Measurements from ENCODE around the gene SLIT2.

SLIT2 gene

DNA sequence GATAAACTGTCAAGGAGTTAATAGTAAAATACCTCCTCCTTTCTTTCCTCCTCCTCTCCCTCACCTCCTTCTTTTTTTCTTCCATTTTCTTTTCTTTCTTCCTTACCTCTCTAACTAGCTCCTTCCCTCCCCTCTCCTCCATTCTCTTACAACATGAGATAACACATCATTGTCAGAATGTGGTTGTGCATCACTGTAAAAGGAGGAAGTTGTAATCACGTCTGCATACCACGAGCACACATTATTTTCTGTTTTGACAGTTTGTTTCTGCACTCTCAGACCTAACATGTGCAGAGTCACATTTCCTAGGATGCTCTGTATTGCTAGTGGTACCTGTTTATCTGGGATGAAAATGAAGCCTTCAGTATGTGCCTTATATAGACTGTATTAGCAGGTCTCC is 9.1 kb downstream of the SLIT2 start:
- no peak overlapping the region for H3K9ac ChIP-seq
- no peaks in the 10 kb centered on the region for H3K36me3 ChIP-seq (ENCODE audit: control insufficient read depth, insufficient read depth, low read length)
- H3K4me1 ChIP-seq: no peaks in the 10 kb centered on the region
- no peaks in the 10 kb centered on the region for H3K79me2 ChIP-seq
- H3K9me3 ChIP-seq (ENCODE audit: control insufficient read depth, low read length): no peaks in the 10 kb centered on the region
- H3K4me2 ChIP-seq (ENCODE audit: low read length): no peak overlapping the region
- no peak overlapping the region for H2AFZ ChIP-seq
- no peak overlapping the region for H3K27ac ChIP-seq
- no peaks in the 10 kb centered on the region for H3K27me3 ChIP-seq (ENCODE audit: control insufficient read depth, insufficient read depth, low read length)
- H3K4me3 ChIP-seq (ENCODE audit: low read depth, low read length): no peak overlapping the region
- TF ChIP-seq, protein P1, sequence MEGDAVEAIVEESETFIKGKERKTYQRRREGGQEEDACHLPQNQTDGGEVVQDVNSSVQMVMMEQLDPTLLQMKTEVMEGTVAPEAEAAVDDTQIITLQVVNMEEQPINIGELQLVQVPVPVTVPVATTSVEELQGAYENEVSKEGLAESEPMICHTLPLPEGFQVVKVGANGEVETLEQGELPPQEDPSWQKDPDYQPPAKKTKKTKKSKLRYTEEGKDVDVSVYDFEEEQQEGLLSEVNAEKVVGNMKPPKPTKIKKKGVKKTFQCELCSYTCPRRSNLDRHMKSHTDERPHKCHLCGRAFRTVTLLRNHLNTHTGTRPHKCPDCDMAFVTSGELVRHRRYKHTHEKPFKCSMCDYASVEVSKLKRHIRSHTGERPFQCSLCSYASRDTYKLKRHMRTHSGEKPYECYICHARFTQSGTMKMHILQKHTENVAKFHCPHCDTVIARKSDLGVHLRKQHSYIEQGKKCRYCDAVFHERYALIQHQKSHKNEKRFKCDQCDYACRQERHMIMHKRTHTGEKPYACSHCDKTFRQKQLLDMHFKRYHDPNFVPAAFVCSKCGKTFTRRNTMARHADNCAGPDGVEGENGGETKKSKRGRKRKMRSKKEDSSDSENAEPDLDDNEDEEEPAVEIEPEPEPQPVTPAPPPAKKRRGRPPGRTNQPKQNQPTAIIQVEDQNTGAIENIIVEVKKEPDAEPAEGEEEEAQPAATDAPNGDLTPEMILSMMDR (IDR thresholded peaks at IDR 0.05): no peak

DNA sequence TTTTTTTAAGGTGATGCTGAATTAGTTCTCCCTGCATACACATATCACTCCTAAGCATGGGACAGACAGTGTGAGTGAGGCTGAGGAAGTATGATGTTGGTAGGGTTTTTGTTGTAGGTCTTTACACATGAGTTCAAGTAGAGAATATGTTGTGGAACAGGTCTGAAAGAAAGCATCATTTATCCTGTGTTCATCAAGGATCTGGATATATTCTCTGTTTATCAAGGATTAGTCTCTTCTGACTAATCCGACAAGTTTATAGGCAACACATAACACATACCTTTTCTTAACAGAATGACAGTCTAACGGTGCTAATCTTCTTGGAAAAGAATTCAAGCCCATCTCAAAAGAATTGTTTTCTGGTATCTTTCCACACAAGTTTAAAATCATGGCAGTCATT is 10.5 kb downstream of the SLIT2 start:
- no peaks in the 10 kb centered on the region for H3K36me3 ChIP-seq (ENCODE audit: control insufficient read depth, insufficient read depth, low read length)
- TF ChIP-seq, protein P1 (IDR thresholded peaks at IDR 0.05): no peak

DNA sequence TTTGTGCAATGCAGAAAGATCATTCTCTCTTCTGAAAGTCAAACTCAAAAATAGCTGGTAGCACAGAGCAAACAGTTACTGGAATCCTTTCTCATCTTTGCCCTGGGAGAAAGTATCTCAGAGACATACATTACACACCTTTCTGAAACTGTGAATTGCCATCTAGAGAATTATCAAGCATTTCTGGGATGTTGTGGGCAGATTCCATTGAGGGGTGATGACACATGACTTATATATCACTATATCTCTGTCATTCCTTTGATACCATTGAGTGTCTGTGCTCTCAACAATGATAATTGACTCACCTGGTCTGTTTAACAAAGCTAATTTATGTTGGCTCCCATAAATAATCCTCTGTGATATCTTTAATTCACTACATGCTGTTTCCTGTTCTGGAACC is 13.0 kb downstream of the SLIT2 start:
- Histone ChIP-seq H3K4me2 (ENCODE audit: low read length) (no peak overlapping the region), H2AFZ (no peak overlapping the region), H3K9me3 (ENCODE audit: control insufficient read depth, low read length) (no peaks in the 10 kb centered on the region), H3K27ac (no peak overlapping the region), H3K27me3 (ENCODE audit: control insufficient read depth, insufficient read depth, low read length) (no peaks in the 10 kb centered on the region), H3K79me2 (no peaks in the 10 kb centered on the region), H3K4me1 (no peaks in the 10 kb centered on the region), H3K36me3 (ENCODE audit: control insufficient read depth, insufficient read depth, low read length) (no peaks in the 10 kb centered on the region), H3K4me3 (ENCODE audit: low read depth, low read length) (no peak overlapping the region), H3K9ac (no peak overlapping the region)
- TF ChIP-seq, protein P1 (IDR thresholded peaks at IDR 0.05): no peak

More for the DNA sequence above, 10.5 kb downstream of the SLIT2 start:
- no peaks in the 10 kb centered on the region for H3K4me1 ChIP-seq
- no peak overlapping the region for H3K4me3 ChIP-seq (ENCODE audit: low read depth, low read length)
- no peaks in the 10 kb centered on the region for H3K79me2 ChIP-seq
- H3K9me3 ChIP-seq (ENCODE audit: control insufficient read depth, low read length): no peaks in the 10 kb centered on the region
- no peak overlapping the region for H3K9ac ChIP-seq
- H3K27ac ChIP-seq: no peak overlapping the region
- H2AFZ ChIP-seq: no peak overlapping the region
- no peak overlapping the region for H3K4me2 ChIP-seq (ENCODE audit: low read length)
- no peaks in the 10 kb centered on the region for H3K27me3 ChIP-seq (ENCODE audit: control insufficient read depth, insufficient read depth, low read length)

DNA sequence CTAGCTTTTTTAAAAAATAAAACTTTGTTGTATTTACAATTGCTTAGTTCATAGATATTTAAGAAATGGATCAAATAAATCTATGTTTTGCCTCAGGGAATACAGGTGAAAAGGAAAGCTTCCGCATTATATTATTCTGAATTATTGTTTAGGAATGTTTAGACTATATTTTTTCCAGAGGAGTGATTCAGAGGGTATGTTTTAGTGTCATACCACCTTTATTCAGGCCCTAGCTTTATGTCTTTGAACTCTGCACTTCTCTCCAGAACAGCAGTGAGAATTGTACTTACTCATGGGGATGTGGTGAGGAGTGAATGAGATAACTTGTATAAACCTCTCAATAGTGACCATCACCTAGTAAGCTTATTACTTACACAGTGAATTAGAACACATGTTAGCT is 14.0 kb downstream of the SLIT2 start:
- no peaks in the 10 kb centered on the region for H3K79me2 ChIP-seq
- no peaks in the 10 kb centered on the region for H3K4me1 ChIP-seq
- H3K9ac ChIP-seq: no peak overlapping the region
- H3K9me3 ChIP-seq (ENCODE audit: control insufficient read depth, low read length): no peaks in the 10 kb centered on the region
- H3K4me3 ChIP-seq (ENCODE audit: low read depth, low read length): no peak overlapping the region
- no peaks in the 10 kb centered on the region for H3K36me3 ChIP-seq (ENCODE audit: control insufficient read depth, insufficient read depth, low read length)
- H3K27me3 ChIP-seq (ENCODE audit: control insufficient read depth, insufficient read depth, low read length): no peaks in the 10 kb centered on the region
- TF ChIP-seq, protein P1 (IDR thresholded peaks at IDR 0.05): no peak
- no peak overlapping the region for H3K4me2 ChIP-seq (ENCODE audit: low read length)
- no peak overlapping the region for H2AFZ ChIP-seq
- no peak overlapping the region for H3K27ac ChIP-seq

DNA sequence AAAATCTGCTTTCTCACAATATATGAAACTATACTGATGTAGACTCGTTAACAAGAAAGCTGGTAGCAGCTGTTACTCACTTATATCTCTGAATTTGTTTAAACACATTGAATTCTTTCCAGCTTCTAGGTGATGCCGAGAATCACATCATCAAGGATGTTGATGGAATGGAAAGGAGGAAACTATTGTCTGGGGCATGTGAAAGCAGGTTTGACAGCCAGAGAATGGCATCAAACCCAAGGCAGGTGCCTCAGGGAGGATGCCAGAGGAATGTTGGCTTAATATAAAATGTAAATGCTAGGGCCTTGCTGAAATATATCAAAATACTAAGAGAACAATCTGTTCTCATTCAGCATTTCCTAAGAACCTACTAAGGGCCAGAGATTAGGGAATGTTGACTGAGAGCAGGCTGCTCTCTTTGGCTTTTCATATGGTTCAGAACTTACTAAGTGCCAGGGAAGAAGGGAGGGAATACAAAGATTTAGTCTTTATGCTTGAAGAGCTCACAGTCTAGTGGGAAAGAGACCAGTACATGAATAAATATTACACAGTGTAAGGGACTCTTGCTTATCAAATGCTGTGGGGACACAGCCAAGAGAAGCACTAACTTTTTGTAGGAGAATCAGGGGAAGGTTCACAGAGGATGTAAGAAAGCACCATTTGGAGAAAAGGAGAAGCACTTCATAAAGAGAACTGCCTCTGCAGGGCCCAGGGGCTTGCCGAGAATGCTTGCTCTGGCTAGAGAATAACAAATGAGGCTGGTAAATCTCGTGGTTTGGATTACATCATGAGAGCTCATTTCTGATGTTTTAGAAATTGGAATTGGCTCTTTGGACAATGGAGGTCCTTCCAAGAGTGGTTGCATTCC is 14.7 kb downstream of the SLIT2 start:
- Histone ChIP-seq H3K27me3 (ENCODE audit: control insufficient read depth, insufficient read depth, low read length) (no peaks in the 10 kb centered on the region), H3K4me2 (ENCODE audit: low read length) (no peak overlapping the region), H3K9me3 (ENCODE audit: control insufficient read depth, low read length) (no peaks in the 10 kb centered on the region), H2AFZ (no peak overlapping the region), H3K27ac (no peak overlapping the region), H3K79me2 (no peaks in the 10 kb centered on the region), H3K36me3 (ENCODE audit: control insufficient read depth, insufficient read depth, low read length) (no peaks in the 10 kb centered on the region), H3K4me1 (no peaks in the 10 kb centered on the region), H3K9ac (no peak overlapping the region), H3K4me3 (ENCODE audit: low read depth, low read length) (no peak overlapping the region)
- TF ChIP-seq, protein P1 (IDR thresholded peaks at IDR 0.05): no peak
